ENCODE results near the gene USP21. TPM values are rescaled to one million over a fixed set of nuclear protein-coding genes. Genes with fewer than 3 reads are reported as not detected.

Gene USP21
- total and polyA plus RNA-seq, 2 of the 13 experiments (the other 11 are each of a cell fraction or from before 2014, with no cell fraction given), result 10.1 to 33.1 TPM

DNA sequence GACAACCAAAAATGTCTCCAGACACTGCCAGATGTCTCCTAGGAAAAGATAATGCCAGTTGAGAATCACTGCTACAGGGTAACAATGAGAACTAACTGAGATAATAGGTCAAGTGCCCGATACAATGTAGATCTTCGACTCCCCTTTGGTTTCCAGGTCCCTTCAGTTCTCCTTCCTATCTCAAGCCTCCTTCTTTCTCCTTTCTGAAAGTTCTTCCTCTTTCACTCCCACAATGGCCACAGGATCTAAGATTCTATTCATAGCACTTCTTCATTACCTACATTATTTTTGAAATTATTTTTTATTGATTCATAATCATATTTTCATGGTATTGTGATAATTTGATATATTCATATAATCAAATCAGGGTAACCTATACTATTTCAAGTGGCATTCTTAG lies 47.8 kb upstream of the USP21 start:
- in situ Hi-C loops (cut with HindIII; ENCODE audit: extremely low pct_ligation_motif_present, low pct_unique_long_range_greater_than_20kb) (no loop called here), intact Hi-C loops (cut with micrococcal nuclease; ENCODE audit: unreplicated experiment) (no loop called here)
- H4K20me1 ChIP-seq (ENCODE audit: insufficient read depth, low read length), result peaks cover 11% of the 10 kb centered on the region; the same call in 1 of the 2 replicates
- no peaks in the 10 kb centered on the region for H3K27me3 ChIP-seq (ENCODE audit: control insufficient read depth in 1 of 2, insufficient read depth in 2 of 2, low read length in 2 of 2)
- TF ChIP-seq MIER2 (CRISPR knock-in tag; IDR thresholded peaks at IDR 0.05) (no peak), HMG20A (CRISPR knock-in tag; IDR thresholded peaks at IDR 0.05; ENCODE audit: borderline replicate concordance) (no peak), NFIC (IDR thresholded peaks at IDR 0.05; ENCODE audit: low read length) (no peak), ZNF614 (CRISPR knock-in tag; IDR thresholded peaks at IDR 0.05; ENCODE audit: borderline replicate concordance) (no peak)
- TF ChIP-seq, protein P1, sequence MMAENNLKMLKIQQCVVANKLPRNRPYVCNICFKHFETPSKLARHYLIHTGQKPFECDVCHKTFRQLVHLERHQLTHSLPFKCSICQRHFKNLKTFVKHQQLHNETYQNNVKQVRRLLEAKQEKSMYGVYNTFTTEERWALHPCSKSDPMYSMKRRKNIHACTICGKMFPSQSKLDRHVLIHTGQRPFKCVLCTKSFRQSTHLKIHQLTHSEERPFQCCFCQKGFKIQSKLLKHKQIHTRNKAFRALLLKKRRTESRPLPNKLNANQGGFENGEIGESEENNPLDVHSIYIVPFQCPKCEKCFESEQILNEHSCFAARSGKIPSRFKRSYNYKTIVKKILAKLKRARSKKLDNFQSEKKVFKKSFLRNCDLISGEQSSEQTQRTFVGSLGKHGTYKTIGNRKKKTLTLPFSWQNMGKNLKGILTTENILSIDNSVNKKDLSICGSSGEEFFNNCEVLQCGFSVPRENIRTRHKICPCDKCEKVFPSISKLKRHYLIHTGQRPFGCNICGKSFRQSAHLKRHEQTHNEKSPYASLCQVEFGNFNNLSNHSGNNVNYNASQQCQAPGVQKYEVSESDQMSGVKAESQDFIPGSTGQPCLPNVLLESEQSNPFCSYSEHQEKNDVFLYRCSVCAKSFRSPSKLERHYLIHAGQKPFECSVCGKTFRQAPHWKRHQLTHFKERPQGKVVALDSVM (CRISPR knock-in tag; IDR thresholded peaks at IDR 0.05), result no peak
- no peak overlapping the region for H3K9ac ChIP-seq (ENCODE audit: insufficient read depth, low read depth, low read length)
- no peak overlapping the region for H2AFZ ChIP-seq (ENCODE audit: low read length)
- no peaks in the 10 kb centered on the region for H3K9me3 ChIP-seq (ENCODE audit: low read length)
- no peak for FAIRE-seq
- peaks cover 2 to 12% of the 10 kb centered on the region in 2 experiments; a peak in 4 of 5 replicates for H3K36me3 ChIP-seq (replicated peaks in 1 of 2; ENCODE audit: control insufficient read depth in 1 of 2, insufficient read depth in 2 of 2, low read length in 2 of 2)
- CTCF ChIA-PET (ENCODE audit: low intra/inter-chr PET ratio, low total read pairs), result no interaction called here
- POLR2A ChIA-PET, result interaction anchor here (0.8 kb wide), 1 partner anchor 12 kb away, joined by 3 read pairs; no protein-coding TSS in a partner anchor
- H3K4me1 ChIP-seq (ENCODE audit: insufficient read depth, low read length), result peaks cover 43% of the 10 kb centered on the region
- 95% methylated on average over 2 of the region's 2 CpGs for WGBS (ENCODE audit: low lambda C conversion rate)
- no peak for ATAC-seq
- no peak overlapping the region for H3K4me2 ChIP-seq (ENCODE audit: low read depth, low read length)
- BruUV-seq (replicated peaks), result no TSS peak
- no peak overlapping the region for H3K4me3 ChIP-seq (replicated peaks in 1 of 3; ENCODE audit: insufficient read depth in 1 of 3, low read depth in 2 of 3, low read length in 3 of 3)
- peaks cover 66% of the 10 kb centered on the region for H3K79me2 ChIP-seq (ENCODE audit: insufficient read depth, low read length)
- no peak overlapping the region for H3K27ac ChIP-seq (ENCODE audit: extremely low read length, insufficient read depth, low read length)
- DNase-seq (ENCODE audit: low spot score), result no peak

DNA sequence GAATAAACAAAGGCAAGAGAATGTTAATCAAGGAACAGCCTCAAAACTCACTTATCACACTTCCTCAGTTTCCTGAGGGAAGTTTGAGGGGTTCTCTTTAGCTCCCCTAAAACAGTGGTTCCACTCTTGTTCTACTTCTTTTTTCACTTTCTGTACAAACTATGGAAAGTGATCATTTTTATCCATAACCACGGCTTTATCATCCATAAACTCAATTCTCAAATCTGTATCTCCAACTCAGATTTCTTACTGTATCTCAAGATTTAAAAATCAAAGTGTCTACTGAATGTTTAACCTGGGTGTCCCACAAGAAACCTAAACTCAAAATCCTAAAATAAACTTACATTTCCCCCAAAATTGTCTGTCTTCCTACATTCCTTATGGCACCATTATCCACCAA lies 45.4 kb upstream of the USP21 start:
- H3K79me2 ChIP-seq (ENCODE audit: insufficient read depth, low read length), result peaks cover 78% of the 10 kb centered on the region
- in situ Hi-C loops (cut with HindIII; ENCODE audit: extremely low pct_ligation_motif_present, low pct_unique_long_range_greater_than_20kb), result no loop called here
- H3K36me3 ChIP-seq (replicated peaks in 1 of 2; ENCODE audit: control insufficient read depth in 1 of 2, insufficient read depth in 2 of 2, low read length in 2 of 2), result peaks cover 2 to 9% of the 10 kb centered on the region in 2 experiments; a peak in 4 of 5 replicates
- CTCF ChIA-PET (ENCODE audit: low intra/inter-chr PET ratio, low total read pairs), result no interaction called here
- POLR2A ChIA-PET, result no interaction called here
- TF ChIP-seq ZNF816 (CRISPR knock-in tag; IDR thresholded peaks at IDR 0.05; ENCODE audit: borderline replicate concordance), result no peak
- no peak overlapping the region for H3K27ac ChIP-seq (ENCODE audit: extremely low read length, insufficient read depth, low read length)
- intact Hi-C loops (cut with micrococcal nuclease; ENCODE audit: unreplicated experiment), result no loop called here
- ATAC-seq (no peak), DNase-seq (ENCODE audit: low spot score) (no peak), FAIRE-seq (peak; percentile 30)
- H3K9me3 ChIP-seq (ENCODE audit: low read length), result no peaks in the 10 kb centered on the region
- H3K4me1 ChIP-seq (ENCODE audit: insufficient read depth, low read length), result peaks cover 52% of the 10 kb centered on the region
- H3K9ac ChIP-seq (ENCODE audit: insufficient read depth, low read depth, low read length), result no peak overlapping the region
- no TSS peak for BruUV-seq (replicated peaks)
- no peak overlapping the region for H3K4me2 ChIP-seq (ENCODE audit: low read depth, low read length)
- peaks cover 11% of the 10 kb centered on the region; the same call in 1 of the 2 replicates for H4K20me1 ChIP-seq (ENCODE audit: insufficient read depth, low read length)
- H3K4me3 ChIP-seq (replicated peaks in 1 of 3; ENCODE audit: insufficient read depth in 1 of 3, low read depth in 2 of 3, low read length in 3 of 3), result no peak overlapping the region
- no peak overlapping the region for H2AFZ ChIP-seq (ENCODE audit: low read length)
- 90% methylated on average over 1 of the region's 1 CpG for WGBS (ENCODE audit: low lambda C conversion rate)
- no peaks in the 10 kb centered on the region; a peak in 1 of 5 replicates for H3K27me3 ChIP-seq (ENCODE audit: control insufficient read depth in 1 of 2, insufficient read depth in 2 of 2, low read length in 2 of 2)
